Measurements from ENCODE around the gene DGKB. TPM values are rescaled to one million over a fixed set of nuclear protein-coding genes. Genes with fewer than 3 reads are reported as not detected.

DGKB gene
- polyA plus RNA-seq, 1 of the 3 experiments (the other 2 are of a cell fraction), result 2.1 TPM

DNA sequence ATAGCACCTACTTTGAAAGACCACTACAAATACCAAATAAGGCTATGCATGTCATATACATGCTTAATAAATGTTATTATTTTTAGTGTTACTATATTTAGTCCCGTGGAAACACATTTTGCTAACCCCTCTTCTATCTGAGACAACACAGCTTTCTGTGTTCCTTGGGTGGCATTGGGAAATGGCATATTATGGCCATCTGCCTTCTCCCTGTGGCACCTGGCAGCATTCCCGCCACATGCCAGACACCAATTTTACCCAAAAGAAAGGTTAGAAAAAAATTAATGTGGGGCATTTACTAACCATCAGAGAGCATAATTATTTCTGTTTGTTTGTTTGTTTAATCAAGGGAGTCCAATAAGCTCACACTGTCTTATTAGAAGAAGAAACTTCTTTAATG is 744.4 kb downstream of the DGKB start:
- Histone ChIP-seq H3K4me1 (ENCODE audit: control insufficient read depth in 1 of 2, insufficient read depth in 2 of 2, low read depth in 1 of 2, low read length in 1 of 2) (no peaks in the 10 kb centered on the region; a peak in 1 of 4 replicates), H3K4me3 (ENCODE audit: low read depth in 2 of 2, low read length in 1 of 2) (no peak overlapping the region), H3F3A (replicated peaks; ENCODE audit: insufficient read depth) (no peaks in the 10 kb centered on the region), H2AFZ (ENCODE audit: low read depth) (no peak overlapping the region), H3K9me2 (no peaks in the 10 kb centered on the region), H3K9me3 (no peaks in the 10 kb centered on the region), H4K20me1 (ENCODE audit: insufficient read depth) (no peaks in the 10 kb centered on the region), H3K36me3 (replicated peaks in 1 of 2; ENCODE audit: control insufficient read depth in 1 of 2, insufficient read depth in 2 of 2, low read length in 1 of 2) (no peaks in the 10 kb centered on the region), H3K27me3 (ENCODE audit: insufficient read depth) (no peaks in the 10 kb centered on the region), H3K27ac (ENCODE audit: low read depth in 2 of 2, low read length in 1 of 2) (no peak overlapping the region), H3K9ac (no peak overlapping the region), H3K4me2 (no peak overlapping the region), H3K79me2 (ENCODE audit: insufficient read depth) (no peaks in the 10 kb centered on the region)
- ChIA-PET CTCF (no interaction called here), POLR2A (no interaction called here)
- TF ChIP-seq GATA2 (CRISPR knock-in tag; IDR thresholded peaks at IDR 0.05), result no peak
- no peak for TF ChIP-seq POLR2AphosphoS5 (IDR thresholded peaks at IDR 0.05; ENCODE audit: low read depth, low read length)
- no peak for TF ChIP-seq NRF1 (IDR thresholded peaks at IDR 0.05; ENCODE audit: low read depth, low read length)
- TF ChIP-seq GABPA (IDR thresholded peaks at IDR 0.05; ENCODE audit: low read depth), result no peak
- TF ChIP-seq ELF1 (IDR thresholded peaks at IDR 0.05), result no peak
- TF ChIP-seq EZH2phosphoT487 (IDR thresholded peaks at IDR 0.05; ENCODE audit: borderline replicate concordance, low read depth), result no peak
- TF ChIP-seq JUND (IDR thresholded peaks at IDR 0.05), result no peak
- TF ChIP-seq, protein P1, sequence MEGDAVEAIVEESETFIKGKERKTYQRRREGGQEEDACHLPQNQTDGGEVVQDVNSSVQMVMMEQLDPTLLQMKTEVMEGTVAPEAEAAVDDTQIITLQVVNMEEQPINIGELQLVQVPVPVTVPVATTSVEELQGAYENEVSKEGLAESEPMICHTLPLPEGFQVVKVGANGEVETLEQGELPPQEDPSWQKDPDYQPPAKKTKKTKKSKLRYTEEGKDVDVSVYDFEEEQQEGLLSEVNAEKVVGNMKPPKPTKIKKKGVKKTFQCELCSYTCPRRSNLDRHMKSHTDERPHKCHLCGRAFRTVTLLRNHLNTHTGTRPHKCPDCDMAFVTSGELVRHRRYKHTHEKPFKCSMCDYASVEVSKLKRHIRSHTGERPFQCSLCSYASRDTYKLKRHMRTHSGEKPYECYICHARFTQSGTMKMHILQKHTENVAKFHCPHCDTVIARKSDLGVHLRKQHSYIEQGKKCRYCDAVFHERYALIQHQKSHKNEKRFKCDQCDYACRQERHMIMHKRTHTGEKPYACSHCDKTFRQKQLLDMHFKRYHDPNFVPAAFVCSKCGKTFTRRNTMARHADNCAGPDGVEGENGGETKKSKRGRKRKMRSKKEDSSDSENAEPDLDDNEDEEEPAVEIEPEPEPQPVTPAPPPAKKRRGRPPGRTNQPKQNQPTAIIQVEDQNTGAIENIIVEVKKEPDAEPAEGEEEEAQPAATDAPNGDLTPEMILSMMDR (IDR thresholded peaks at IDR 0.05), result no peak
- no peak for TF ChIP-seq TAF1 (IDR thresholded peaks at IDR 0.05; ENCODE audit: borderline replicate concordance, low read depth, low read length)
- TF ChIP-seq MXI1 (IDR thresholded peaks at IDR 0.05; ENCODE audit: low read depth, low read length), result no peak
- no peak for TF ChIP-seq RCOR1 (IDR thresholded peaks at IDR 0.05; ENCODE audit: low read length)
- TF ChIP-seq, protein P2, sequence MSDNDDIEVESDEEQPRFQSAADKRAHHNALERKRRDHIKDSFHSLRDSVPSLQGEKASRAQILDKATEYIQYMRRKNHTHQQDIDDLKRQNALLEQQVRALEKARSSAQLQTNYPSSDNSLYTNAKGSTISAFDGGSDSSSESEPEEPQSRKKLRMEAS (IDR thresholded peaks at IDR 0.05; ENCODE audit: low read depth), result no peak
- TF ChIP-seq MEF2A (IDR thresholded peaks at IDR 0.05; ENCODE audit: borderline replicate concordance, low read depth), result no peak
- no peak for TF ChIP-seq NFIC (IDR thresholded peaks at IDR 0.05; ENCODE audit: borderline replicate concordance)
- TF ChIP-seq, protein P3, sequence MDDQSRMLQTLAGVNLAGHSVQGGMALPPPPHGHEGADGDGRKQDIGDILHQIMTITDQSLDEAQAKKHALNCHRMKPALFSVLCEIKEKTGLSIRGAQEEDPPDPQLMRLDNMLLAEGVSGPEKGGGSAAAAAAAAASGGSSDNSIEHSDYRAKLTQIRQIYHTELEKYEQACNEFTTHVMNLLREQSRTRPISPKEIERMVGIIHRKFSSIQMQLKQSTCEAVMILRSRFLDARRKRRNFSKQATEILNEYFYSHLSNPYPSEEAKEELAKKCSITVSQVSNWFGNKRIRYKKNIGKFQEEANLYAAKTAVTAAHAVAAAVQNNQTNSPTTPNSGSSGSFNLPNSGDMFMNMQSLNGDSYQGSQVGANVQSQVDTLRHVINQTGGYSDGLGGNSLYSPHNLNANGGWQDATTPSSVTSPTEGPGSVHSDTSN (IDR thresholded peaks at IDR 0.05), result no peak
- 52% methylated on average over 2 of the region's 2 CpGs for WGBS (ENCODE audit: low lambda C conversion rate)
- no peak for DNase-seq

DNA sequence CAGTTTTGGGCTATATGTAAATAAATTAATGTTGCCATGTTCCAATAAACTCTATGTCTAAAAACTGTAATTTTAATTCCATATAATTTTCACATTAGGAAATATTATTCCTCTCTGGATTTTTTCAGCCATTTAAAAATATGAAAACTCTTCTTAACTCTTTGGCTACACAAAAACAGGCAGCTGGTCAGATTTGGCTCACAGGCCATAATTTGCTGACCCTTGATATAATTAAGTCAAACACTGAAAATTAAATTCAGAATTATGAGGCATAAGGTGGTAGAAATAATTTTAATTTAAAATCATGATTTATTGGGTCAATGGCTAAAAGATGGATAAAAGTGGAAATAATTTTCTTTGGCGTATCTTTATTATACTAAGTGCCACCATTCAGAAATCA is 746.1 kb downstream of the DGKB start:
- Histone ChIP-seq H3K4me1 (ENCODE audit: control insufficient read depth in 1 of 2, insufficient read depth in 2 of 2, low read depth in 1 of 2, low read length in 1 of 2) (no peaks in the 10 kb centered on the region; a peak in 1 of 4 replicates), H3F3A (replicated peaks; ENCODE audit: insufficient read depth) (no peaks in the 10 kb centered on the region), H3K9ac (no peak overlapping the region), H3K4me2 (no peak overlapping the region), H2AFZ (ENCODE audit: low read depth) (no peak overlapping the region), H3K27me3 (ENCODE audit: insufficient read depth) (no peaks in the 10 kb centered on the region), H3K4me3 (ENCODE audit: low read depth in 2 of 2, low read length in 1 of 2) (no peak overlapping the region), H3K9me3 (no peaks in the 10 kb centered on the region), H3K79me2 (ENCODE audit: insufficient read depth) (no peaks in the 10 kb centered on the region), H3K9me2 (no peaks in the 10 kb centered on the region), H3K36me3 (replicated peaks in 1 of 2; ENCODE audit: control insufficient read depth in 1 of 2, insufficient read depth in 2 of 2, low read length in 1 of 2) (no peaks in the 10 kb centered on the region), H3K27ac (ENCODE audit: low read depth in 2 of 2, low read length in 1 of 2) (no peak overlapping the region), H4K20me1 (ENCODE audit: insufficient read depth) (no peaks in the 10 kb centered on the region)
- no peak for TF ChIP-seq POLR2AphosphoS5 (IDR thresholded peaks at IDR 0.05; ENCODE audit: low read depth, low read length)
- 88% methylated on average over 1 of the region's 1 CpG for WGBS (ENCODE audit: low lambda C conversion rate)
- ChIA-PET CTCF (interaction anchor here (0.5 kb wide), 1 partner anchor 1102 kb away, joined by 3 read pairs; no protein-coding TSS in a partner anchor), POLR2A (no interaction called here)
- no peak for DNase-seq

All from SK-N-SH (cell line).